Right hindlimb (tissue), 1 donor: ENCODE data around the gene NOX4.
"Not testable (repeated sequence)": the region's sequence is repeated elsewhere in the genome, so short reads cannot be mapped to it uniquely, and the experiment has no call there.

Experiments used
- DNase-seq: peaks from one replicate; pipeline ENCODE4 v3.0.0-alpha.2; 2018

NOX4 gene

GRCh38 chr11:89457190-89457589 is 34.0 kb downstream of the NOX4 start:
- DNase-seq = no peak

GRCh38 chr11:89456681-89457080 is 34.5 kb downstream of the NOX4 start:
- no peak for DNase-seq

GRCh38 chr11:89452780-89453179 is 38.4 kb downstream of the NOX4 start:
- no peak for DNase-seq

GRCh38 chr11:89447845-89448244 is 43.3 kb downstream of the NOX4 start:
- no peak for DNase-seq

- DNase-seq = no peak
These were observed 47.5 kb downstream of the NOX4 start for GRCh38 chr11:89443361-89444322.

GRCh38 chr11:89442801-89443200 is 48.4 kb downstream of the NOX4 start:
- DNase-seq = no peak

- no peak for DNase-seq
These were observed 49.6 kb downstream of the NOX4 start for GRCh38 chr11:89441606-89442005.

GRCh38 chr11:89437317-89437716 is 53.9 kb downstream of the NOX4 start:
- DNase-seq = no peak

- no peak for DNase-seq
These were observed 55.1 kb downstream of the NOX4 start for GRCh38 chr11:89436071-89436470.

GRCh38 chr11:89433278-89433677 is 57.9 kb downstream of the NOX4 start:
- DNase-seq = no peak

- not testable (repeated sequence) for DNase-seq
These were observed 59.0 kb downstream of the NOX4 start for GRCh38 chr11:89432182-89432581.

GRCh38 chr11:89426501-89426900 is 64.7 kb downstream of the NOX4 start:
- not testable (repeated sequence) for DNase-seq

- no peak for DNase-seq
These were observed 69.5 kb downstream of the NOX4 start for GRCh38 chr11:89421718-89422117.

GRCh38 chr11:89420981-89421380 is 70.2 kb downstream of the NOX4 start:
- DNase-seq = no peak

GRCh38 chr11:89416961-89417360 is 74.2 kb downstream of the NOX4 start:
- no peak for DNase-seq

GRCh38 chr11:89411112-89411511 is 80.1 kb downstream of the NOX4 start:
- DNase-seq = not testable (repeated sequence)

GRCh38 chr11:89410666-89411065 is 80.5 kb downstream of the NOX4 start:
- not testable (repeated sequence) for DNase-seq

GRCh38 chr11:89408441-89408840 is 82.7 kb downstream of the NOX4 start:
- not testable (repeated sequence) for DNase-seq

- no peak for DNase-seq
These were observed 85.5 kb downstream of the NOX4 start for GRCh38 chr11:89405629-89406028.

- DNase-seq = not testable (repeated sequence)
These were observed 99.5 kb downstream of the NOX4 start for GRCh38 chr11:89391654-89392053.

- DNase-seq = not testable (repeated sequence)
These were observed 103.7 kb downstream of the NOX4 start for GRCh38 chr11:89387501-89387900.

- DNase-seq = not testable (repeated sequence)
These were observed 108.2 kb downstream of the NOX4 start for GRCh38 chr11:89382986-89383385.

GRCh38 chr11:89381094-89381493 is 110.1 kb downstream of the NOX4 start:
- DNase-seq = peak; percentile 31

GRCh38 chr11:89379976-89380771 is 111.0 kb downstream of the NOX4 start:
- DNase-seq = not testable (repeated sequence)
